Astrocyte (in vitro differentiated cells and primary cell): Measurements from ENCODE around the gene INSC.

Source experiments
- CTCF ChIP-seq: IDR thresholded peaks from 2 replicates; pipeline ENCODE4 v1.5.1; 2011; ENCODE audit warnings: low read depth, mild to moderate bottlenecking, inconsistent platforms, low read length, moderate library complexity; ENCODE audit not compliant: insufficient read depth
- EZH2 ChIP-seq: IDR thresholded peaks from 2 replicates; pipeline ENCODE4 v1.6.1; 2012; ENCODE audit warnings: mild to moderate bottlenecking, low read length, inconsistent platforms; ENCODE audit not compliant: insufficient read depth

- no peak for TF ChIP-seq EZH2
- no peak for TF ChIP-seq CTCF
Measured at GRCh38 chr11:15189641-15190365, 75.1 kb downstream of the INSC start.
